ENCODE data around the gene LASP1NB.
"Not testable (repeated sequence)": the region's sequence is repeated elsewhere in the genome, so short reads cannot be mapped to it uniquely, and the experiment has no call there.

Gene LASP1NB

DNA sequence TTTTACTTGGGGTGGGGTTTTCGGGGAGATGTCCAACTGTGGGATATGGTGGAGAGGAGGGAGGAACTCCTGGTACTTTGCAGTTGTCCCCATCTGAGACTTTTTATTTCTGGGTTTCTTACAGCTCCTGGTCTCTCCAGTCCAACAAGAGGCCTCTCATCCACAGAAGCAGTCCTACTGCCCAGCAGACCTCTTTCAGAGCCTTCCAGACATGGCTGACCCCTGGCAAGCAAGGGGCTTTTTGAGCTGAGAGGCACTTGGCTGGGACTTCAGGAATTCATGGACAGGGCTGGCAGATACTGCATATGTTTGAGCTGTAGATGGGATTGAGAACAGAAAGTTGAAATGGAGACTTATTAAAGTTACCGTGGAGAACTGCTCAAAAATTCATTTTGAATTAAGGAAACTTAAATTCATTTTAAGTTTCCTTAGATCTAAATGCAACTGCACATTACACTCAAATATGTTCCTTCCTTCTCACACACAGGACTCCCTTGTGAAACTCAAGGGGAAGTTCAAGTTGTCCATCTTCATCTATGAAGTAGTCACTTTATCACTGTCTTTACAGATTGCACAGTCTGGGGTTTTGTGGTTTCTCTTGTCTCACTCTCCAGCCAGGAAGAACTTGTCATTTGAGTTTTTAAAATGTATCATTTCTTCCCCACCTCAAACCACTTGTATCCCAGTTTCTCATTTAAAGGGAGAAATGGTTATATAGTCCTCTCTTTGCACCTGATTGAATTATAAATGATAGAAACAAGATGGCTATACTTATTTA is 1.1 kb downstream of the LASP1NB start:
- WGBS, 2 donors, result 43 to 61% methylated on average over 2 of the region's 2 CpGs
- no peaks in the 10 kb centered on the region for H3K36me3 ChIP-seq
- no peak for DNase-seq
- no peaks in the 10 kb centered on the region for H3K9me3 ChIP-seq
- no peaks in the 10 kb centered on the region for H3K27me3 ChIP-seq
- H3K4me1 ChIP-seq, result peaks cover 22 to 34% (median 26%) of the 10 kb centered on the region in 4 donors
- H3K27ac ChIP-seq, result peak overlapping the region in 3 of 4 donors; percentile 35 to 57 (median 42)
- TF ChIP-seq POLR2A (IDR thresholded peaks at IDR 0.05), result no peak
- no peak for TF ChIP-seq EP300 (IDR thresholded peaks at IDR 0.05)
- TF ChIP-seq POLR2AphosphoS5 (IDR thresholded peaks at IDR 0.05), result no peak
- TF ChIP-seq, protein P1, sequence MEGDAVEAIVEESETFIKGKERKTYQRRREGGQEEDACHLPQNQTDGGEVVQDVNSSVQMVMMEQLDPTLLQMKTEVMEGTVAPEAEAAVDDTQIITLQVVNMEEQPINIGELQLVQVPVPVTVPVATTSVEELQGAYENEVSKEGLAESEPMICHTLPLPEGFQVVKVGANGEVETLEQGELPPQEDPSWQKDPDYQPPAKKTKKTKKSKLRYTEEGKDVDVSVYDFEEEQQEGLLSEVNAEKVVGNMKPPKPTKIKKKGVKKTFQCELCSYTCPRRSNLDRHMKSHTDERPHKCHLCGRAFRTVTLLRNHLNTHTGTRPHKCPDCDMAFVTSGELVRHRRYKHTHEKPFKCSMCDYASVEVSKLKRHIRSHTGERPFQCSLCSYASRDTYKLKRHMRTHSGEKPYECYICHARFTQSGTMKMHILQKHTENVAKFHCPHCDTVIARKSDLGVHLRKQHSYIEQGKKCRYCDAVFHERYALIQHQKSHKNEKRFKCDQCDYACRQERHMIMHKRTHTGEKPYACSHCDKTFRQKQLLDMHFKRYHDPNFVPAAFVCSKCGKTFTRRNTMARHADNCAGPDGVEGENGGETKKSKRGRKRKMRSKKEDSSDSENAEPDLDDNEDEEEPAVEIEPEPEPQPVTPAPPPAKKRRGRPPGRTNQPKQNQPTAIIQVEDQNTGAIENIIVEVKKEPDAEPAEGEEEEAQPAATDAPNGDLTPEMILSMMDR (IDR thresholded peaks at IDR 0.05), result no peak
- no peak overlapping the region for H3K4me3 ChIP-seq
- peak in 1 of 2 donors; percentile 34 for ATAC-seq (ENCODE audit: low FRiP score in 2 of 2)

DNA sequence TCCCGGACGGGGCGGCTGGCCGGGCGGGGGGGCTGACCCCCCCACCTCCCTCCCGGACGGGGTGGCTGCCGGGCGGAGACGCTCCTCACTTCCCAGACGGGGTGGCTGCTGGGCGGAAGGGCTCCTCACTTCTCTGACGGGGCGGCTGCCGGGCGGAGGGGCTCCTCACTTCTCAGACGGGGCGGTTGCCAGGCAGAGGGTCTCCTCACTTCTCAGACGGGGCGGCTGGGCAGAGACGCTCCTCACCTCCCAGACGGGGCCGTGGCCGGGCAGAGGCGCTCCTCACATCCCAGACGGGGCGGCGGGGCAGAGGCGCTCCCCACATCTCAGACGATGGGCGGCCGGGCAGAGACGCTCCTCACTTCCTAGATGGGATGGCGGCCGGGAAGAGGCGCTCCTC is 5.4 kb downstream of the LASP1NB start:
- H3K36me3 ChIP-seq; ATAC-seq (ENCODE audit: low FRiP score in 2 of 2); H3K27ac ChIP-seq; H3K4me3 ChIP-seq; H3K9me3 ChIP-seq; H3K27me3 ChIP-seq: not testable (repeated sequence)
- WGBS, 2 donors, result 97% methylated on average over 13 of the region's 36 CpGs; no CpG with 5 or more reads in 1 of the 2 donors
- H3K4me1 ChIP-seq, result peaks cover 4 to 13% (median 7%) of the 10 kb centered on the region in 4 donors
- peak in 1 of 2 donors; percentile 59 for DNase-seq

DNA sequence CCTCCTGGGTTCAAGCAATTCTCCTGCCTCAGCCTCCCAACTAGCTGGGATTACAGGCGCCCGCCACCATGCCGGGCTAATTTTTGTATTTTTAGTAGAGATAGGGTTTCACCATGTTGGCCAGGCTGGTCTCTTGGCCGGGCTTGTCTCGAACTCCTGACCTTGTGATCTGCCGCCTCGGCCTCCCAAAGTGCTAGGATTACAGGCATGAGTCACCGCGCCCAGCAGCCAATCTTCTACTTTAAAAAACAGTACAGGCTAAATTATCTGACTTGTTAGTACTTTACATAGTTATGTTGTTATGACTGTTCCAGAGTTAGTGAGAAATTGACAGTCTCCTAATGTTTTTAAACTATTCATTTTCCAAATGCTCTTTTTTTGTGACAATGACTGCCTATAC is 8.5 kb downstream of the LASP1NB start:
- H3K9me3 ChIP-seq; H3K4me3 ChIP-seq; H3K4me1 ChIP-seq; H3K27ac ChIP-seq; H3K27me3 ChIP-seq; H3K36me3 ChIP-seq; DNase-seq; ATAC-seq (ENCODE audit: low FRiP score in 2 of 2): not testable (repeated sequence)
- 83 to 90% methylated on average over 9 of the region's 9 CpGs for WGBS, 2 donors

DNA sequence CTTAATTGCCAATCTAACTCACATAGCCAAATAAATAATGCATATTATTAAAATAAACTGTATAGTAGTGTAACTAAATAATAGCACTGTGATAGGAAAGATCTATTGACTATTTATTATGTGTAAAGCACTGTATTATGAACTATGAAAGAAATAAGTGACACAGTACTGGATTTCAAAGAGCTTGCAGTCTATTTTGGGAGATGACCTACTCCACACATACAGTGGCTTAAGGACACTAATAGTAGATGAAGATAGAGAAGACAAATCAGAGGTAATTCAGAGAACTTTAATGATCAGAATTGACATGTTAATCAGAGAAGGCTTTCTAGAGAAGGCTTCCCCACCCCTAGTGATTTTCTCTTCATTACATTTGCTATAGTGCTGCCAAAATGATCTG is 14.6 kb downstream of the LASP1NB start:
- no peaks in the 10 kb centered on the region for H3K9me3 ChIP-seq
- DNase-seq (no peak), ATAC-seq (ENCODE audit: low FRiP score in 2 of 2) (no peak)

DNA sequence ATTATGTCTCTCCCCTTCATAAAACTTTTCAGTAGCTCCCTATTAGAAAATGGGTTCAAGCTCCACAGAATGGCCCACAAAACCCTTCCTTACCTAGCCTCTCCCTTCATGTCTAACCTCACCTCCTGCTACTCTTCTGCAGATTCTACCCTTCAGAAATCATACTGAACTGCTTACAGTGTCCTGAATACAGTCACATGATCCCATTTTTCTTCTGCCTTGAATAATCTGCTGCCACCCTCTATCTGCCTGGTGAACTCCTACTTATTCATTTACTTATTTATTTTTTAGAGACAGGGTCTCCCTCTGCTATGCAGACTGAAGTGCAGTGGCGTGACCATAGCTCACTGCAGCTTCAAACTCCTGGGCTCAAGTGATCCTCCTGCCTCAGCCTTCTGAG is 15.0 kb downstream of the LASP1NB start:
- no peaks in the 10 kb centered on the region for H3K4me1 ChIP-seq
- no peak overlapping the region for H3K4me3 ChIP-seq
- H3K27me3 ChIP-seq, result no peaks in the 10 kb centered on the region
- WGBS, 2 donors, result 94% methylated on average over 1 of the region's 1 CpG
- no peaks in the 10 kb centered on the region for H3K36me3 ChIP-seq
- H3K27ac ChIP-seq, result no peak overlapping the region
- H3K9me3 ChIP-seq, result no peaks in the 10 kb centered on the region
- DNase-seq (no peak), ATAC-seq (ENCODE audit: low FRiP score in 2 of 2) (no peak)
- TF ChIP-seq POLR2A (IDR thresholded peaks at IDR 0.05) (no peak), EP300 (IDR thresholded peaks at IDR 0.05) (no peak), POLR2AphosphoS5 (IDR thresholded peaks at IDR 0.05) (no peak)
- TF ChIP-seq, protein P1 (IDR thresholded peaks at IDR 0.05), result no peak

More for the DNA sequence above, 14.6 kb downstream of the LASP1NB start:
- TF ChIP-seq, protein P1 (IDR thresholded peaks at IDR 0.05), result no peak
- TF ChIP-seq POLR2A (IDR thresholded peaks at IDR 0.05), result no peak
- no peak for TF ChIP-seq EP300 (IDR thresholded peaks at IDR 0.05)
- no peak for TF ChIP-seq POLR2AphosphoS5 (IDR thresholded peaks at IDR 0.05)
- H3K27me3 ChIP-seq, result no peaks in the 10 kb centered on the region
- H3K27ac ChIP-seq, result no peak overlapping the region
- H3K4me1 ChIP-seq, result no peaks in the 10 kb centered on the region
- no peak overlapping the region for H3K4me3 ChIP-seq
- H3K36me3 ChIP-seq, result no peaks in the 10 kb centered on the region

DNA sequence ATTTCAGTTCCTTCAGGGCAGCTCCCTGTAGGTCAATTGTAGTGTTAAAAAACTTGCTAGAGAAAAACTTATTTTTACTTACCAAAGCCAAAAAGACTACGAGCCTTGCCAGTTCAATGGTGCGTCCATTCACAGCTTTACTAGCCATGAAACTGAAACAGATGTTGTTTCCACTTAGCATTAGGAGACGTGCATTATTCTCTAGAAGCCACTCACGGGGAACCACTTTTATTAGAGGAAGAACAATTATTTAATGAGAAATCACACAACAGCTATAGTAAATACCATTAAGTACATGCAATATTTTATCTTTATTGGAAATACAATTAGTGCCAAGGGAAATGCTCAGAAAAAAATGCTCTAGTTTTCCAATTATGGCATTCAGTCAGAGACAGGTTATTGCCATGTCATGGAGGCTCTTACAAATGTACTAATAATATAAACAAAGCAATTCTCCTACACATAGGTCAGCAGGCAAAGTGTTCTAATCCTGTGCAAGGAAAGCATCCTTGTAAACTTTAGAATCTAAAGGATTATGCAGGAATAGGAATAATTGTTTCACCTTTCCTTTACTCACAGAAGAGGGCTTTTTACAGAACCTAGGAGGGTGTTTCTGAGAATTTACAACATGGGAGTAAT is 17.4 kb downstream of the LASP1NB start:
- 65 to 71% methylated on average over 4 of the region's 4 CpGs for WGBS, 2 donors
- Histone ChIP-seq H3K4me3 (no peak overlapping the region), H3K27ac (no peak overlapping the region), H3K27me3 (no peaks in the 10 kb centered on the region), H3K4me1 (no peaks in the 10 kb centered on the region), H3K36me3 (no peaks in the 10 kb centered on the region), H3K9me3 (no peaks in the 10 kb centered on the region)
- ATAC-seq (ENCODE audit: low FRiP score in 2 of 2), result no peak
- DNase-seq, result no peak
- no peak for TF ChIP-seq POLR2A (IDR thresholded peaks at IDR 0.05)
- TF ChIP-seq EP300 (IDR thresholded peaks at IDR 0.05), result no peak
- TF ChIP-seq, protein P1 (IDR thresholded peaks at IDR 0.05), result no peak
- TF ChIP-seq POLR2AphosphoS5 (IDR thresholded peaks at IDR 0.05), result no peak

Measured in upper lobe of left lung (tissue), 6 donors.